CD14-positive monocyte (primary cell): ENCODE data around the gene S100A4. TPM values are rescaled to one million over a fixed set of nuclear protein-coding genes. Genes with fewer than 3 reads are reported as not detected.

Experiments used
- DNase-seq, 3 donors: peaks; one replicate each; pipeline ENCODE4 v3.0.0-alpha.2; 2011 to 2022
- H2AFZ ChIP-seq: 2 replicates; pipeline ENCODE4 v1.6.0; 2012; ENCODE audit warnings: mild to moderate bottlenecking, low read depth, low read length, inconsistent platforms; ENCODE audit not compliant: insufficient read depth, poor library complexity, severe bottlenecking
- H3K27ac ChIP-seq, 2 donors: 1 replicate in 1 of 2; 2 replicates in 1 of 2; pipeline ENCODE4 v1.5.1; 2012 to 2013; ENCODE audit warnings: low read length in 2 of 2, control low read depth in 1 of 2, inconsistent platforms in 1 of 2, low read depth in 1 of 2, mild to moderate bottlenecking in 1 of 2
- H3K27me3 ChIP-seq, 2 donors: one replicate each; pipeline versions ENCODE4 v1.6.0 to v1.6.1; 2011 to 2013; ENCODE audit warnings: low read length in 2 of 2; ENCODE audit not compliant: control insufficient read depth in 2 of 2, insufficient read depth in 2 of 2
- H3K36me3 ChIP-seq, 2 donors: replicated peaks in 1 of 2; 1 replicate in 1 of 2; 2 replicates in 1 of 2; pipeline versions ENCODE4 v1.5.1 to v1.6.1; 2012 to 2013; ENCODE audit warnings: low read length in 2 of 2, control low read depth in 1 of 2, inconsistent platforms in 1 of 2, mild to moderate bottlenecking in 1 of 2; ENCODE audit not compliant: insufficient read depth in 2 of 2, control insufficient read depth in 1 of 2
- H3K4me1 ChIP-seq, 2 donors: 1 replicate in 1 of 2; 2 replicates in 1 of 2; pipeline versions ENCODE4 v1.5.1 to v1.6.1; 2012 to 2013; ENCODE audit warnings: low read length in 2 of 2, control low read depth in 1 of 2, inconsistent platforms in 1 of 2, mild to moderate bottlenecking in 1 of 2, moderate library complexity in 1 of 2; ENCODE audit not compliant: insufficient read depth in 2 of 2, control insufficient read depth in 1 of 2
- H3K4me2 ChIP-seq: replicated peaks from 2 replicates; pipeline ENCODE3; 2012; ENCODE audit warnings: low read length, moderate library complexity, mild to moderate bottlenecking; ENCODE audit not compliant: poor library complexity, severe bottlenecking; ENCODE audit errors: extremely low read depth
- H3K4me3 ChIP-seq, 3 experiments: fragments of 200-600 bp in 1 of 3; sonication (generic) in 1 of 3; replicated peaks in 1 of 3; 1 replicate in 2 of 3; 2 replicates in 1 of 3; pipeline ENCODE4 v1.5.1; 2011 to 2013; ENCODE audit warnings: low read length in 3 of 3, mild to moderate bottlenecking in 3 of 3, control low read depth in 2 of 3, low read depth in 2 of 3, inconsistent platforms in 1 of 3, moderate library complexity in 1 of 3
- H3K79me2 ChIP-seq: 2 replicates; pipeline ENCODE4 v1.6.0; 2012; ENCODE audit warnings: mild to moderate bottlenecking, control low read depth, inconsistent platforms, low read length, moderate library complexity; ENCODE audit not compliant: insufficient read depth
- H3K9ac ChIP-seq: 2 replicates; pipeline ENCODE4 v1.6.0; 2017; ENCODE audit warnings: low read length, mild to moderate bottlenecking; ENCODE audit not compliant: insufficient read depth, poor library complexity, severe bottlenecking
- H3K9me3 ChIP-seq, 2 donors: replicated peaks in 1 of 2; 1 replicate in 1 of 2; 2 replicates in 1 of 2; pipeline versions ENCODE4 v1.5.1 to v1.6.1; 2012 to 2013; ENCODE audit warnings: low read length in 2 of 2, control low read depth in 1 of 2; ENCODE audit not compliant: control insufficient read depth in 1 of 2, insufficient read depth in 1 of 2
- H4K20me1 ChIP-seq: 2 replicates; pipeline ENCODE4 v1.6.0; 2012; ENCODE audit warnings: mild to moderate bottlenecking, low read length, control low read depth, moderate library complexity; ENCODE audit not compliant: insufficient read depth
- H3K27ac Mint-ChIP-seq, 7 donors: one replicate each; pipeline ENCODE4 v1.8.0; 2020; ENCODE audit warnings: mild to moderate bottlenecking in 7 of 7, mixed read lengths in 7 of 7, moderate library complexity in 6 of 7, inconsistent platforms in 2 of 7
- H3K27me3 Mint-ChIP-seq, 3 donors: one replicate each; pipeline ENCODE4 v1.8.0; 2021 to 2022; ENCODE audit warnings: low read depth in 3 of 3, mild to moderate bottlenecking in 3 of 3, mixed read lengths in 3 of 3, moderate library complexity in 3 of 3, inconsistent platforms in 1 of 3
- H3K36me3 Mint-ChIP-seq, 2 donors: one replicate each; pipeline ENCODE4 v1.8.0; 2020; ENCODE audit warnings: mixed read lengths in 2 of 2, inconsistent platforms in 1 of 2, mild to moderate bottlenecking in 1 of 2
- H3K4me1 Mint-ChIP-seq: one replicate; pipeline ENCODE4 v1.8.0; 2020; ENCODE audit warnings: mild to moderate bottlenecking, mixed read lengths
- H3K4me3 Mint-ChIP-seq, 2 donors: one replicate each; pipeline ENCODE4 v1.8.0; 2020; ENCODE audit warnings: mild to moderate bottlenecking in 2 of 2, mixed read lengths in 2 of 2, moderate library complexity in 1 of 2
- H3K9me3 Mint-ChIP-seq, 7 donors: one replicate each; pipeline ENCODE4 v1.8.0; 2020 to 2022; ENCODE audit warnings: mixed read lengths in 7 of 7, mild to moderate bottlenecking in 6 of 7, moderate library complexity in 6 of 7, inconsistent platforms in 2 of 7
- CTCF ChIP-seq: fragments of 200-600 bp; IDR thresholded peaks from one replicate; pipeline ENCODE4 v1.8.0; 2022; ENCODE audit warnings: antibody characterized with exemption, mild to moderate bottlenecking
- WGBS: methylation state at CpG from one replicate; pipeline ENCODE4 v1.1.5; 2013; ENCODE audit warnings: missing lambda C conversion rate; ENCODE audit not compliant: insufficient coverage; 5-methylcytosine and 5-hydroxymethylcytosine counted together
- intact Hi-C, 2 donors: fragments of 100-400 bp; cut with micrococcal nuclease; formaldehyde crosslinking; loops; one replicate each; pipeline versions ENCODE4 v1.15.0 to v1.15.1; 2023
- polyA plus RNA-seq, 3 donors: library from polyadenylated mRNA; depleted of rRNA in 1 of 3; unstranded in 2 of 3; stranded (reverse) in 1 of 3; fragments of 300-500 nt in 2 of 3; fragments of >200 nt in 1 of 3; fragmentation: Illumina TruSeq in 2 of 3; gene quantifications; 1 replicate in 2 of 3; 2 replicates in 1 of 3; pipeline ENCODE4 v1.2.3, GENCODE V29; 2012 to 2021

Gene S100A4
- polyA plus RNA-seq, 3 donors = 4,538 to 7,344 (median 6,092) TPM

DNA sequence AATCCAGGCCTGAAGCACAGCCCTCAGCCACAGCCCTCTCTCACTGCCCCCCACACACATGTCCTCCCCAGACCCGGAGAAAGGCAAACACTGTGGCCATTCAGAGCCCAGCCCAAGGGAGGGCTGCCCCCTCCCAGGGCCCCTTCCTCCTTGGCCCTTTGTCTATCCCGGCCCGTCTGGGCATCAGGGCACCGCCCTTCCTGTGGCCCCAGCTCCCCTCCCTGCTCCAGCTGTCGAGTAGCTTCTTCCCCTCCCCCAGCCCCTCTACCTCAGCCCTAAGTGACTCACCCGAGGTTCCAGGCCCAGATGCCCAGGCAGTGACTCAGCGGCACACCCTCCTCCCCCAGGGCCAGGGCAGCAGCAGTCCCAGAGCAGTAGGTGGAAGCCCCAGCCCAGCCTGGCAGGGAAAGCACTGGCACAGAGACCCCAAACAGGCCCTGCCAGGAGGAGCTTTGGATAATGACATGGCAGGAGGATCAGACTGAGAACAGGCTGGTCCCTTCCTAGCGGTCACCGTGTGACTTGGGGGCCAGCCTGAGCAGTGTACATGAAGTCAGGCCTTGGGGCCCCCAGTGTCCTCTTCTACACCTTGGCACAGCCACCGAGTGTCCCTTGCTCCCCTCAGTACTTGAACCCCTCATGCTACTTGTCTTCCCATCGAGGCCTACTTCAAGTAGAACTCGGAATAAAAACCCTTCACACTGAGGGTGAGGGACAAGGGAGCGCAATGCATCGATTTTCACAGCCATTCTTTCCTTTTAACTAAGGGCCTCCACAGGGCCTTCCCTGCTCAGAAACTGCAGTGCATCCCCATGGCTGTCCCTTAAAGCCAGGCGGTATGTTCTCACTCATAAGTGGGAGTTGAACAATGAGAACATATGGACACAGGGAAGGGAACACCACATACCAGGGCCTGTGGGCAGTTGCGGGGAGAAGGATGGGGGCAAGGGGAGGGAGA lies 21.1 kb upstream of the S100A4 start:
- H3K27ac Mint-ChIP-seq = peak overlapping the region; percentile 99 to 100 (median 100)
- H3K4me3 Mint-ChIP-seq = peak overlapping the region; percentile 43 to 89
- H3K4me2 ChIP-seq = peak overlapping the region; percentile 67
- peaks cover 0 to 8% (median 1%) of the 10 kb centered on the region in 3 donors for H3K27me3 Mint-ChIP-seq
- no peaks in the 10 kb centered on the region for H3K36me3 ChIP-seq
- H3K27ac ChIP-seq = peak overlapping the region; percentile 97 to 100
- H3K9ac ChIP-seq = peak overlapping the region; percentile 80
- no peak overlapping the region for H2AFZ ChIP-seq
- WGBS = 29% methylated on average over 9 of the region's 16 CpGs
- peak overlapping the region in 1 of 3 experiments; percentile 42 for H3K4me3 ChIP-seq
- intact Hi-C loops = loop anchor here (5.0 kb wide), 2 partner anchors 54 to 1519 kb away; no protein-coding TSS in a partner anchor
- no peaks in the 10 kb centered on the region for H3K27me3 ChIP-seq
- H3K4me1 ChIP-seq = peaks cover 57 to 58% of the 10 kb centered on the region in 2 donors
- H3K79me2 ChIP-seq = peaks cover 13% of the 10 kb centered on the region
- no peaks in the 10 kb centered on the region for H3K9me3 ChIP-seq
- no peaks in the 10 kb centered on the region for H4K20me1 ChIP-seq
- no peaks in the 10 kb centered on the region for H3K9me3 Mint-ChIP-seq
- H3K4me1 Mint-ChIP-seq = peaks cover 56% of the 10 kb centered on the region
- no peak for TF ChIP-seq CTCF
- H3K36me3 Mint-ChIP-seq = peaks cover 0 to 5% of the 10 kb centered on the region in 2 donors
- peak; percentile 99 to 100 (median 99) for DNase-seq

GRCh38 chr1:153565529-153566374 lies 20.1 kb upstream of the S100A4 start, which contains the start of gene S100A2:
Gene S100A2 (minus strand): TSS chr1:153565844. CDS start chr1:153563877, 1,967 bp downstream.
- no peaks in the 10 kb centered on the region for H3K9me3 ChIP-seq
- no peaks in the 10 kb centered on the region for H3K27me3 ChIP-seq
- H3K4me1 ChIP-seq = peaks cover 56 to 57% of the 10 kb centered on the region in 2 donors
- peak within 1 kb of the TSS; percentile 67 for H3K4me2 ChIP-seq
- H3K27me3 Mint-ChIP-seq = peaks cover 0 to 7% (median 0%) of the 10 kb centered on the region in 3 donors
- H3K27ac ChIP-seq = peak within 1 kb of the TSS; percentile 97 to 100
- intact Hi-C loops = loop anchor here (5.0 kb wide), 2 partner anchors 53 to 1518 kb away; no protein-coding TSS in a partner anchor
- no peaks in the 10 kb centered on the region for H3K9me3 Mint-ChIP-seq
- H3K36me3 Mint-ChIP-seq = peaks cover 0 to 5% of the 10 kb centered on the region in 2 donors
- peak within 1 kb of the TSS; percentile 51 for H2AFZ ChIP-seq
- peak within 1 kb of the TSS; percentile 99 to 100 (median 100) for H3K27ac Mint-ChIP-seq
- no peak for TF ChIP-seq CTCF
- peak within 1 kb of the TSS; percentile 70 to 89 for H3K4me3 Mint-ChIP-seq
- peaks cover 59% of the 10 kb centered on the region for H3K4me1 Mint-ChIP-seq
- H3K4me3 ChIP-seq = peak within 1 kb of the TSS in 1 of 3 experiments; percentile 42
- H3K79me2 ChIP-seq = peaks cover 13% of the 10 kb centered on the region
- peak; percentile 94 to 98 (median 97) for DNase-seq
- H3K36me3 ChIP-seq = no peaks in the 10 kb centered on the region
- H3K9ac ChIP-seq = peak within 1 kb of the TSS; percentile 80
- 0% methylated on average over 3 of the region's 8 CpGs for WGBS
- no peaks in the 10 kb centered on the region for H4K20me1 ChIP-seq
